Spinal cord (tissue), 10 donors: Measurements from ENCODE around the gene DCLK1. TPM values are rescaled to one million over a fixed set of nuclear protein-coding genes. Genes with fewer than 3 reads are reported as not detected.

Source experiments
- DNase-seq, 6 donors: peaks; one replicate each; pipeline versions ENCODE4 v3.0.0 to v3.0.0-alpha.2; 2013 to 2015; ENCODE audit warnings: low spot score in 6 of 6, low read depth in 4 of 6
- H3K27ac ChIP-seq: one replicate; pipeline ENCODE4 v1.5.1; 2013; ENCODE audit warnings: low read depth, low read length, control low read depth
- H3K27me3 ChIP-seq: one replicate; pipeline ENCODE4 v1.6.1; 2013; ENCODE audit warnings: low read length; ENCODE audit not compliant: control insufficient read depth, insufficient read depth
- H3K36me3 ChIP-seq: one replicate; pipeline ENCODE4 v1.6.1; 2013; ENCODE audit warnings: low read length; ENCODE audit not compliant: control insufficient read depth, insufficient read depth
- H3K4me1 ChIP-seq: one replicate; pipeline ENCODE4 v1.6.1; 2013; ENCODE audit warnings: low read length; ENCODE audit not compliant: control insufficient read depth, insufficient read depth
- H3K4me3 ChIP-seq: one replicate; pipeline ENCODE4 v1.5.1; 2013; ENCODE audit warnings: low read depth, low read length, control low read depth
- H3K9me3 ChIP-seq: one replicate; pipeline ENCODE4 v1.6.1; 2013; ENCODE audit warnings: low read length; ENCODE audit not compliant: control insufficient read depth, insufficient read depth
- WGBS: methylation state at CpG from one replicate; pipeline ENCODE4 v1.1.5; 2013; ENCODE audit warnings: missing lambda C conversion rate; ENCODE audit not compliant: insufficient coverage; 5-methylcytosine and 5-hydroxymethylcytosine counted together
- polyA plus RNA-seq, 2 donors: library from polyadenylated mRNA; unstranded; fragments of 120-200 nt; gene quantifications; one replicate each; pipeline ENCODE4 v1.2.1, GENCODE V29; 2013; ENCODE audit not compliant: insufficient read length in 2 of 2
- total RNA-seq, 2 donors: library from RNA; depleted of rRNA in 1 of 2; stranded (reverse); fragments of 120-200 nt in 1 of 2; fragments of >200 nt in 1 of 2; gene quantifications; one replicate each; pipeline versions ENCODE4 v1.2.3 to v1.2.4, GENCODE V29; 2013 to 2014
- donor health status: healthy.

The DCLK1 gene
- total and polyA plus RNA-seq, 4 donors, result 112 to 239 (median 143) TPM

DNA sequence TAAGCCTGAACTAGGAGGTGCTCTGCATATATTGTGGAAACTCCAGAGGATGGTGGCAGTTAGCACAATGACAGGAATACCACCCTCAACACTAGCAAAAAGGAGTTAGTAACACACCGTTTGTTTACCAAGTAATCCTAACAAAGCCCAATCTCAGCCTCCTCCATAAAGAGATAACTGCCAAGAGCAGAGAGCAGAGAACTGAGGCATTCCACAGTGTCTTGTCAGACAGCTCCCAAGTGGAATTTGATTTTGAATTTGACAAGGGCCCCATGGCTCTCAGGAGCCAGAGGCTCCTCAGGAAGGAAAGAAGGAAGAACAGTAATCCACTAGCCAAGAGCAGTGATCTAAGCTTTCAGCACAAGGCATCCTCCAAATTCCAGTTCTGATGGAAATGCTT lies 298.6 kb downstream of the DCLK1 start:
- Histone ChIP-seq H3K27me3 (no peaks in the 10 kb centered on the region), H3K9me3 (no peaks in the 10 kb centered on the region), H3K4me3 (no peak overlapping the region), H3K27ac (no peak overlapping the region), H3K4me1 (no peaks in the 10 kb centered on the region), H3K36me3 (peaks cover 12% of the 10 kb centered on the region)
- no peak for DNase-seq
- 100% methylated on average over 1 of the region's 1 CpG for whole genome bisulfite sequencing

- Histone ChIP-seq H3K27me3 (no peaks in the 10 kb centered on the region), H3K36me3 (peaks cover 14% of the 10 kb centered on the region), H3K27ac (no peak overlapping the region), H3K4me3 (no peak overlapping the region), H3K4me1 (no peaks in the 10 kb centered on the region), H3K9me3 (no peaks in the 10 kb centered on the region)
- WGBS, result no CpG with 5 or more reads among the region's 2 CpGs
- DNase-seq, result no peak
Observed at GRCh38 chr13:35830850-35831450, 300.2 kb downstream of the DCLK1 start.

- WGBS, result 50% methylated on average over 2 of the region's 10 CpGs
- H3K9me3 ChIP-seq, result no peaks in the 10 kb centered on the region
- H3K4me3 ChIP-seq, result no peak overlapping the region
- no peak overlapping the region for H3K27ac ChIP-seq
- no peaks in the 10 kb centered on the region for H3K4me1 ChIP-seq
- H3K36me3 ChIP-seq, result peaks cover 24% of the 10 kb centered on the region
- no peaks in the 10 kb centered on the region for H3K27me3 ChIP-seq
- no peak for DNase-seq
Observed at GRCh38 chr13:35826626-35827254, 304.4 kb downstream of the DCLK1 start.

- Histone ChIP-seq H3K27me3 (no peaks in the 10 kb centered on the region), H3K4me1 (no peaks in the 10 kb centered on the region), H3K27ac (no peak overlapping the region), H3K9me3 (no peaks in the 10 kb centered on the region), H3K4me3 (no peak overlapping the region), H3K36me3 (peaks cover 21% of the 10 kb centered on the region)
- 92% methylated on average over 7 of the region's 8 CpGs for WGBS
- no peak for DNase-seq
Observed at GRCh38 chr13:35824825-35825224, 306.4 kb downstream of the DCLK1 start.

GRCh38 chr13:35824395-35824794 lies 306.8 kb downstream of the DCLK1 start:
- no peaks in the 10 kb centered on the region for H3K4me1 ChIP-seq
- DNase-seq, result no peak
- no peaks in the 10 kb centered on the region for H3K27me3 ChIP-seq
- 91% methylated on average over 12 of the region's 12 CpGs for WGBS
- peaks cover 21% of the 10 kb centered on the region for H3K36me3 ChIP-seq
- H3K9me3 ChIP-seq, result no peaks in the 10 kb centered on the region
- H3K27ac ChIP-seq, result no peak overlapping the region
- no peak overlapping the region for H3K4me3 ChIP-seq

DNA sequence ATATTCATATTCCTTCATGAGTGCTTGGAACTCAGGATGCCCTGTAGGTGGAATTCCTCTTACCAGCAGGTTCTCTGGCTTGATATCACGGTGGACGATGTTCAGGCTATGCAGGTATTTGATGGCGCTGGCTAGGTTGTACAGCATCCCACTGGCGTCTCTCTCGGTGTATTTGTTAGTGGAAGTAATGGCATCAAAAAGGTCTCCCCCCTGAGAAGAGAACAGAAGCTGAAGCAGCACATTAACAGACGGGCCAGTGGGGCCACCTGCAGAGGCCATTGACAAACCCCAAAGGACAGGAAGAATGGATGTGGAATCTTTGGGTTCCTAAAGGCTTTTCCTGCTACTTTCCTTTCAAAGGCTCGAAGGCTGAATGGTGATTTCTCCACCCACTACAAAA lies 308.5 kb downstream of the DCLK1 start:
- DNase-seq, result no peak
- peaks cover 21% of the 10 kb centered on the region for H3K36me3 ChIP-seq
- no peak overlapping the region for H3K4me3 ChIP-seq
- no peaks in the 10 kb centered on the region for H3K27me3 ChIP-seq
- WGBS, result 59% methylated on average over 5 of the region's 7 CpGs
- H3K27ac ChIP-seq, result no peak overlapping the region
- no peaks in the 10 kb centered on the region for H3K9me3 ChIP-seq
- H3K4me1 ChIP-seq, result no peaks in the 10 kb centered on the region

- Histone ChIP-seq H3K36me3 (peaks cover 5% of the 10 kb centered on the region), H3K27ac (no peak overlapping the region), H3K4me3 (no peak overlapping the region), H3K27me3 (no peaks in the 10 kb centered on the region), H3K9me3 (no peaks in the 10 kb centered on the region), H3K4me1 (no peaks in the 10 kb centered on the region)
- WGBS, result 65% methylated on average over 2 of the region's 3 CpGs
- peak in 4 of 6 donors; percentile 46 to 90 (median 60) for DNase-seq
Observed at GRCh38 chr13:35818633-35819067, 312.5 kb downstream of the DCLK1 start.

GRCh38 chr13:35817642-35818607 lies 313.3 kb downstream of the DCLK1 start:
- Histone ChIP-seq H3K4me3 (no peak overlapping the region), H3K27ac (no peak overlapping the region), H3K27me3 (no peaks in the 10 kb centered on the region), H3K4me1 (no peaks in the 10 kb centered on the region), H3K9me3 (no peaks in the 10 kb centered on the region), H3K36me3 (peaks cover 4% of the 10 kb centered on the region)
- 78% methylated on average over 5 of the region's 5 CpGs for WGBS
- DNase-seq, result no peak

DNA sequence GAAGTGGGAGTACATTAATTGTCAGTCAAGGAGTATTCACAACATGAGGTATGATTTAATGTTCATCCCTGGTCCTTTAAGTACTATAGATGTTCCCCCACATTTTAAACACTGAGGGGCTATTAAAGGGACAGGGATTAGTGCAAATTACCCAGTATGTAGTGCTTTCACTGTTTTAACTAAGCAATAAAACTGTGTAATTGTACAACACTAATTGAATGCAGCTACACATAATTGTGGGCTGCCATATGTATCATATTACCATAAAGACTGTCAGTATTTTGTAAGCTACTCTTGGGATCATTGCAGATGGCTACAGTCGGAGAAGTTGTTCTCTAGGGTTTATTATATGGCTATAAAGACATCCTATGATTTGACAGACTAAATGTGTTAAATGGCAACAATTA lies 316.6 kb downstream of the DCLK1 start:
- H3K27ac ChIP-seq, result no peak overlapping the region
- no peaks in the 10 kb centered on the region for H3K27me3 ChIP-seq
- H3K4me3 ChIP-seq, result no peak overlapping the region
- no peaks in the 10 kb centered on the region for H3K4me1 ChIP-seq
- DNase-seq, result peak in 2 of 6 donors; percentile 50 to 86
- WGBS, result no CpG with 5 or more reads among the region's 1 CpG
- H3K36me3 ChIP-seq, result no peaks in the 10 kb centered on the region
- H3K9me3 ChIP-seq, result no peaks in the 10 kb centered on the region
